Uterus (tissue), 2 donors: ENCODE data around the gene GPR156.

Experiments used
- CTCF ChIP-seq, 4 experiments: fragments of 200-600 bp in 2 of 4; fragments of 450-650 bp in 2 of 4; sonication (generic) in 2 of 4; IDR thresholded peaks; one replicate each; pipeline ENCODE4 v1.5.1; 2016 to 2019; ENCODE audit warnings: antibody characterized with exemption in 4 of 4, mild to moderate bottlenecking in 2 of 4, moderate library complexity in 1 of 4
- POLR2A ChIP-seq, 2 donors: fragments of 450-650 bp; IDR thresholded peaks; one replicate each; pipeline ENCODE4 v1.6.1; 2016; ENCODE audit warnings: antibody characterized with exemption in 2 of 2, mild to moderate bottlenecking in 1 of 2, moderate library complexity in 1 of 2

GRCh38 chr3:120171134-120171873 is 113.7 kb downstream of the GPR156 start:
- no peak for TF ChIP-seq CTCF (IDR thresholded peaks at IDR 0.05)
- no peak for TF ChIP-seq POLR2A (IDR thresholded peaks at IDR 0.05)
